ENCODE data around the gene SPINT4. TPM values are rescaled to one million over a fixed set of nuclear protein-coding genes. Genes with fewer than 3 reads are reported as not detected.
"Not testable (repeated sequence)": the region's sequence is repeated elsewhere in the genome, so short reads cannot be mapped to it uniquely, and the experiment has no call there.

Gene SPINT4
- total RNA-seq: not detected

- Mint-ChIP-seq H3K4me1 (ENCODE audit: low read depth) (peaks cover 5% of the 10 kb centered on the region), H3K36me3 (ENCODE audit: insufficient read depth in 2 of 2) (peaks cover 0 to 6% of the 10 kb centered on the region in 2 donors), H3K27me3 (ENCODE audit: low read depth) (peaks cover 75% of the 10 kb centered on the region), H3K4me3 (no peak within 1 kb of the TSS), H3K9me3 (peaks cover 2 to 3% of the 10 kb centered on the region in 2 donors), H3K27ac (no peak within 1 kb of the TSS)
- ATAC-seq (replicated peaks in 1 of 2) (no peak), DNase-seq (no peak)
These were observed at the start of gene SPINT4 for GRCh38 chr20:45722047-45722446. TSS of gene SPINT4 (plus strand) at chr20:45722347. CDS start at chr20:45722368, 21 bp downstream.

DNA sequence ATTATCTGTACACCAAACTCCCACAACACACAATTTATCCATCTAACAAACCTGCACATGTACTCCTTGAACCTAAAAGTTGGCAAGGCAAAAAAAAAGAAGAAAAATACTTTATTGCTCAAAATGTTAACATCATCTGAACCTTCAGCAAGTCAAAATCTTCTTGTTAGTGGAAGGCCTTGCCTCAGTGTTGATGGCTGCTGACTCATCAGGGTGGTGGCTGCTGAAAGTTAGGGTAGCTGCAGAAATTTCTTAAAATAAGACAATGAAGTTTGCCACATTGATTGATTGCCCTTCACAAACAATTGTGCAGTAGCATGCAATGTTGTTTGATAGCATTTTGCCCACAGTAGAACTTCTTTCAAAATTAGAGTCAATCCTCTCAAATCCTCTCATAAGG is 49.4 kb upstream of the SPINT4 start:
- no peak overlapping the region for H3K27ac Mint-ChIP-seq
- H3K9me3 Mint-ChIP-seq: peaks cover 3 to 4% of the 10 kb centered on the region in 2 donors
- H3K4me1 Mint-ChIP-seq (ENCODE audit: low read depth): no peaks in the 10 kb centered on the region
- peaks cover 48% of the 10 kb centered on the region for H3K27me3 Mint-ChIP-seq (ENCODE audit: low read depth)
- no peak for DNase-seq
- no peak for ATAC-seq (replicated peaks in 1 of 2)
- H3K36me3 Mint-ChIP-seq (ENCODE audit: insufficient read depth in 2 of 2): no peaks in the 10 kb centered on the region
- no peak overlapping the region for H3K4me3 Mint-ChIP-seq

DNA sequence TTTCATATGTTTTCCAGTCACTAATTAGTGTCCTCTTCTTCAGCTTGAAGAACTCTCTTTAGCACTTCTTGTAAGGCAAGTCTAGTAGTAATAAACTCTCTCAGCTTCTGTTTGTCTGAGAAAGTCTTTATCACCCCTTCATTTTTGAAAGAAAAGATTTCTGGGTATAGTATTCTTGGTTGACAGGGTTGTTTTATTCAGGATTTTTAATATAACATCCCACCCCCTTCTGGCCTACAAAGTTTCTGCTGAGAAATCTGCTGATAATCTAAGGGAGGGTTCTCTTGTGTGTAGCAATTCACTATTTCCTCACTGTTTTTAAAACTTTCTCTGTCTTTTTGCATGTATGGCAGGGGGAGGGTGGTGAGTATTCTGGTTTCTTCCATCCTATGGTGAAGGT is 42.5 kb upstream of the SPINT4 start:
- peaks cover 14% of the 10 kb centered on the region for H3K27me3 Mint-ChIP-seq (ENCODE audit: low read depth)
- peaks cover 8 to 10% of the 10 kb centered on the region in 2 donors for H3K9me3 Mint-ChIP-seq
- H3K4me3 Mint-ChIP-seq: no peak overlapping the region
- no peaks in the 10 kb centered on the region for H3K4me1 Mint-ChIP-seq (ENCODE audit: low read depth)
- peaks cover 2 to 5% of the 10 kb centered on the region in 2 donors for H3K36me3 Mint-ChIP-seq (ENCODE audit: insufficient read depth in 2 of 2)
- H3K27ac Mint-ChIP-seq: no peak overlapping the region
- ATAC-seq (replicated peaks in 1 of 2) (no peak), DNase-seq (no peak)

DNA sequence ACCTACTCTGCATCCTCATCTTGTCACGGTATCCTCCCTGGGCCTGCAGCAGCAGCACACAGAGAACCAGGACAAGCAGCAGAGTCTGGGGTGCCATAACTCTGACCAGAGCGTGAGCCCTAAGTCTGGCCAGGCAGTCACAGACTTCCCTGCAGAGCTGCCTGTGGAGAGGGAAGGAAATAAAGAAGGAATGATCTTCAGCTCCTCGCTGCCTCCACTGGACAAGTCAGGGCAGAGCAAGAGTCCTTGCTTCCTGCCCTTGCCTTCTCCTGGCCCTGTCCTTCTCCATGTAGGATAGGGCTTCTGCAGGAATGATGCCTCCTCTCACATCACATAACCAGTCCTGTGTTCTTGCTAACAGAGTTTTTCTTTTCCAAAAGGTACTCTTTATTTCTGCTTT is 36.3 kb upstream of the SPINT4 start:
- H3K4me3 Mint-ChIP-seq: no peak overlapping the region
- peaks cover 20% of the 10 kb centered on the region for H3K27me3 Mint-ChIP-seq (ENCODE audit: low read depth)
- no peak overlapping the region for H3K27ac Mint-ChIP-seq
- H3K4me1 Mint-ChIP-seq (ENCODE audit: low read depth): no peaks in the 10 kb centered on the region
- peaks cover 0 to 1% of the 10 kb centered on the region in 2 donors for H3K36me3 Mint-ChIP-seq (ENCODE audit: insufficient read depth in 2 of 2)
- peaks cover 1 to 4% of the 10 kb centered on the region in 2 donors for H3K9me3 Mint-ChIP-seq
- DNase-seq (no peak), ATAC-seq (replicated peaks in 1 of 2) (no peak)

DNA sequence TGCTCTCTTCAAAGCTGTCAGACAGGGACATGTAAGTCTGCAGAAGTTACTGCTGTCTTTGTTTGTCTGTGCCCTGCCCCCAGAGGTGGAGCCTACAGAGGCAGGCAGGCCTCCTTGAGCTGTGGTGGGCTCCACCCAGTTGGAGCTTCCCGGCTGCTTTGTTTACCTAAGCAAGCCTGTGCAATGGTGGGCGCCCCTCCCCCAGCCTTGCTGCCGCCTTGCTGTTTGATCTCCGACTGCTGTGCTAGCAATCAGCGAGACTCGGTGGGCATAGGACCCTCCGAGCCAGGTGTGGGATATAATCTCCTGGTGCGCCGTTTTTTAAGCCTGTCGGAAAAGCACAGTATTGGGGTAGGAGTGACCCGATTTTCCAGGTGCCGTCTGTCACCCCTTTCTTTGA is 28.8 kb upstream of the SPINT4 start:
- not testable (repeated sequence) for DNase-seq; H3K4me3 Mint-ChIP-seq; H3K9me3 Mint-ChIP-seq; H3K27ac Mint-ChIP-seq; H3K4me1 Mint-ChIP-seq (ENCODE audit: low read depth); ATAC-seq (replicated peaks in 1 of 2); H3K36me3 Mint-ChIP-seq (ENCODE audit: insufficient read depth in 2 of 2)
- H3K27me3 Mint-ChIP-seq (ENCODE audit: low read depth): peaks cover 44% of the 10 kb centered on the region

GRCh38 chr20:45695496-45695895 is 26.7 kb upstream of the SPINT4 start:
- ATAC-seq (replicated peaks in 1 of 2) (no peak), DNase-seq (no peak)
- H3K4me1 Mint-ChIP-seq (ENCODE audit: low read depth): no peaks in the 10 kb centered on the region
- no peak overlapping the region for H3K27ac Mint-ChIP-seq
- H3K27me3 Mint-ChIP-seq (ENCODE audit: low read depth): peaks cover 43% of the 10 kb centered on the region
- H3K36me3 Mint-ChIP-seq (ENCODE audit: insufficient read depth in 2 of 2): peaks cover 1 to 3% of the 10 kb centered on the region in 2 donors
- no peak overlapping the region for H3K4me3 Mint-ChIP-seq
- H3K9me3 Mint-ChIP-seq: peaks cover 0 to 1% of the 10 kb centered on the region in 2 donors

- Mint-ChIP-seq H3K27me3 (ENCODE audit: low read depth) (peaks cover 33% of the 10 kb centered on the region), H3K36me3 (ENCODE audit: insufficient read depth in 2 of 2) (no peaks in the 10 kb centered on the region), H3K27ac (no peak overlapping the region), H3K4me3 (no peak overlapping the region), H3K9me3 (no peaks in the 10 kb centered on the region), H3K4me1 (ENCODE audit: low read depth) (no peaks in the 10 kb centered on the region)
- ATAC-seq (replicated peaks in 1 of 2) (no peak), DNase-seq (no peak)
These were observed 21.0 kb upstream of the SPINT4 start for GRCh38 chr20:45701104-45701503.

DNA sequence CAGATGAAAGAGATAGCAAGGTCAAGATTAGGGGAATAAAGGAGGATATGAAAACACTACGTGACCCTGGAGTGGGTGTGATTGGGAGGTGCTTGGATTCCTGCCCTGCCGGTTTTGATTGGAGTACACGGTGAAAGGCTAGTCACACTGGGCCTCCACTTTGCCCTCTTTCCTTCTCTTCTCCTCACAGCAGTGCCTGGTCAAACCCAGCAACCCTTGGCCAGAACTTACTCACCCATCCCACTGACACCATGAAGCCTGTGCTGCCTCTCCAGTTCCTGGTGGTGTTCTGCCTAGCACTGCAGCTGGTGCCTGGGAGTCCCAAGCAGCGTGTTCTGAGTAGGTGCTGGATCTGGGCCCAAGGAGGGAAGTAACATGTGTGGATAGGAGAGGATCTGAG is 20.3 kb upstream of the SPINT4 start, which contains the start of gene WFDC13:
WFDC13 (plus strand) TSS at position 166 of the 400 bp plus-strand sequence; CDS start at position 252, 86 bp downstream.
- Mint-ChIP-seq H3K27me3 (ENCODE audit: low read depth) (peaks cover 26% of the 10 kb centered on the region), H3K36me3 (ENCODE audit: insufficient read depth in 2 of 2) (no peaks in the 10 kb centered on the region), H3K4me3 (no peak within 1 kb of the TSS), H3K27ac (no peak within 1 kb of the TSS), H3K4me1 (ENCODE audit: low read depth) (no peaks in the 10 kb centered on the region), H3K9me3 (no peaks in the 10 kb centered on the region)
- no peak for DNase-seq
- ATAC-seq (replicated peaks in 1 of 2): no peak

GRCh38 chr20:45704969-45705637 is 17.0 kb upstream of the SPINT4 start, which contains the start of gene WFDC10B:
TSS of gene WFDC10B (minus strand) at chr20:45705019. CDS start at chr20:45685992, 19,027 bp downstream.
- Mint-ChIP-seq H3K4me1 (ENCODE audit: low read depth) (no peaks in the 10 kb centered on the region), H3K27ac (no peak within 1 kb of the TSS), H3K27me3 (ENCODE audit: low read depth) (peaks cover 38% of the 10 kb centered on the region), H3K9me3 (no peaks in the 10 kb centered on the region), H3K4me3 (no peak within 1 kb of the TSS), H3K36me3 (ENCODE audit: insufficient read depth in 2 of 2) (no peaks in the 10 kb centered on the region)
- no peak for DNase-seq
- ATAC-seq (replicated peaks in 1 of 2): no peak

DNA sequence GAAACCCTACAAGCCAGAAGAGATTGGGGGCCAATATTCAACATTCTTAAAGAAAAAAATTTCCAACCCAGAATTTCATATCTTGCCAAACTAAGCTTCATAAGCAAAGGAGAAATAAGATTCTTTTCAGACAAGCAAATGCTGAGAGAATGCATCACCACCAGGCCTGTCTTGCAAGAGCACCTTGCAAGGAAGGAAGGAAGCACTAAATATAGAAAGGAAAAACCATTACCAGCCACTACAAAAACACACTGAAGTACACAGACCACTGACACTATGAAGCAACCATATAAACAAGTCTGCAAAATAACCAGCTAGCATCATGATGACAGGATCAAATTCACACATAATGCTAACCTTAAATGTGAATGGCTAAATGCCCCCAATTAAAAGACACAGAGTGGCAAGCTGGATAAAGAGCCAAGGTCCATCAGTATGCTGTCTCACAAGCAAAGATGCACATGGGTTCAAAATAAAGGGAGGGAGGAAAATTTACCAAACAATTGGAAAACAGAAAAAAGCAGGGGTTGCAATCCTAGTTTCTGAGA is 5.9 kb upstream of the SPINT4 start:
- H3K9me3 Mint-ChIP-seq; ATAC-seq (replicated peaks in 1 of 2); H3K4me1 Mint-ChIP-seq (ENCODE audit: low read depth); H3K27ac Mint-ChIP-seq; H3K4me3 Mint-ChIP-seq; DNase-seq; H3K36me3 Mint-ChIP-seq (ENCODE audit: insufficient read depth in 2 of 2): not testable (repeated sequence)
- peaks cover 71% of the 10 kb centered on the region for H3K27me3 Mint-ChIP-seq (ENCODE audit: low read depth)

DNA sequence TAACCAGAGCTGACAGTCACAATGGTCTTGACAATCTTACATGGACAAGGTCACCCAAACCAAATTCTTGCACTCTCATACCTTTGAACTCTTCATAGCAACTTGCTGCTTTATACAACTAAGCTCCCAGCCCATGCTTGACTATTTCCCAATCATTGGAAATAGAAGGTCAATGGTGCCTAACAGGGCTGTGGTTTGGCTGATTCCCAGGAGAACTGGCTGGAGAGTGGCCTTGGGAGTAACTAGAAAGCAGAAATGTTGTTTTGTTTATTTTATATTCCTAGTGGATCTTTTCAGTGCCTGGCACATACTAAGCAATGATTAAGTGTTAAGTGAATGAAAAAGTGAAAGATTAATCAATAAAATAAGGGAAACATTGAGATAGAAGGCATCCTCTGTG is 3.0 kb downstream of the SPINT4 start:
- no peak overlapping the region for H3K27ac Mint-ChIP-seq
- peaks cover 0 to 2% of the 10 kb centered on the region in 2 donors for H3K9me3 Mint-ChIP-seq
- H3K36me3 Mint-ChIP-seq (ENCODE audit: insufficient read depth in 2 of 2): no peaks in the 10 kb centered on the region
- peaks cover 64% of the 10 kb centered on the region for H3K27me3 Mint-ChIP-seq (ENCODE audit: low read depth)
- no peak overlapping the region for H3K4me3 Mint-ChIP-seq
- H3K4me1 Mint-ChIP-seq (ENCODE audit: low read depth): peaks cover 8% of the 10 kb centered on the region
- DNase-seq (no peak), ATAC-seq (replicated peaks in 1 of 2) (no peak)

GRCh38 chr20:45727044-45727443 is 4.9 kb downstream of the SPINT4 start:
- Mint-ChIP-seq H3K27ac (no peak overlapping the region), H3K9me3 (peaks cover 4% of the 10 kb centered on the region in 2 donors), H3K4me3 (no peak overlapping the region), H3K27me3 (ENCODE audit: low read depth) (peaks cover 75% of the 10 kb centered on the region), H3K4me1 (ENCODE audit: low read depth) (peaks cover 8% of the 10 kb centered on the region), H3K36me3 (ENCODE audit: insufficient read depth in 2 of 2) (peaks cover 5 to 9% of the 10 kb centered on the region in 2 donors)
- no peak for DNase-seq
- ATAC-seq (replicated peaks in 1 of 2): peak; percentile 71 to 74

GRCh38 chr20:45732199-45732598 is 10.1 kb downstream of the SPINT4 start:
- Mint-ChIP-seq H3K4me1 (ENCODE audit: low read depth) (peaks cover 2% of the 10 kb centered on the region), H3K27me3 (ENCODE audit: low read depth) (peaks cover 64% of the 10 kb centered on the region), H3K9me3 (peaks cover 9 to 11% of the 10 kb centered on the region in 2 donors), H3K4me3 (no peak overlapping the region), H3K36me3 (ENCODE audit: insufficient read depth in 2 of 2) (peaks cover 8 to 15% of the 10 kb centered on the region in 2 donors), H3K27ac (no peak overlapping the region)
- DNase-seq (no peak), ATAC-seq (replicated peaks in 1 of 2) (no peak)

Measured in activated T-cell treated with anti-CD3 and anti-CD28 coated beads, Interleukin-2, amount 50 U/mL, for 72 hours (primary cell).